Tibial nerve (tissue), 3 donors: ENCODE data around the gene BHLHA9.

Experiments
- POLR2A ChIP-seq, 2 donors: fragments of 450-650 bp; IDR thresholded peaks; one replicate each; pipeline ENCODE4 v1.6.1; 2017; ENCODE audit warnings: antibody characterized with exemption in 2 of 2, mild to moderate bottlenecking in 2 of 2, moderate library complexity in 2 of 2
- TF ChIP-seq, protein P1 (sequence below), 5 experiments: fragments of 200-600 bp in 3 of 5; fragments of 450-650 bp in 2 of 5; sonication (generic) in 3 of 5; IDR thresholded peaks; one replicate each; pipeline ENCODE4 v1.5.1; 2016 to 2019; ENCODE audit warnings: antibody characterized with exemption in 5 of 5, mild to moderate bottlenecking in 3 of 5, moderate library complexity in 2 of 5

GRCh38 chr17:1302761-1303160 lies 32.5 kb downstream of the BHLHA9 start:
- no peak for TF ChIP-seq POLR2A (IDR thresholded peaks at IDR 0.05)
- TF ChIP-seq, protein P1, sequence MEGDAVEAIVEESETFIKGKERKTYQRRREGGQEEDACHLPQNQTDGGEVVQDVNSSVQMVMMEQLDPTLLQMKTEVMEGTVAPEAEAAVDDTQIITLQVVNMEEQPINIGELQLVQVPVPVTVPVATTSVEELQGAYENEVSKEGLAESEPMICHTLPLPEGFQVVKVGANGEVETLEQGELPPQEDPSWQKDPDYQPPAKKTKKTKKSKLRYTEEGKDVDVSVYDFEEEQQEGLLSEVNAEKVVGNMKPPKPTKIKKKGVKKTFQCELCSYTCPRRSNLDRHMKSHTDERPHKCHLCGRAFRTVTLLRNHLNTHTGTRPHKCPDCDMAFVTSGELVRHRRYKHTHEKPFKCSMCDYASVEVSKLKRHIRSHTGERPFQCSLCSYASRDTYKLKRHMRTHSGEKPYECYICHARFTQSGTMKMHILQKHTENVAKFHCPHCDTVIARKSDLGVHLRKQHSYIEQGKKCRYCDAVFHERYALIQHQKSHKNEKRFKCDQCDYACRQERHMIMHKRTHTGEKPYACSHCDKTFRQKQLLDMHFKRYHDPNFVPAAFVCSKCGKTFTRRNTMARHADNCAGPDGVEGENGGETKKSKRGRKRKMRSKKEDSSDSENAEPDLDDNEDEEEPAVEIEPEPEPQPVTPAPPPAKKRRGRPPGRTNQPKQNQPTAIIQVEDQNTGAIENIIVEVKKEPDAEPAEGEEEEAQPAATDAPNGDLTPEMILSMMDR (IDR thresholded peaks at IDR 0.05): no peak
